GM23248 (cell line): ENCODE measurements around the gene HIBADH. TPM values are rescaled to one million over a fixed set of nuclear protein-coding genes. Genes with fewer than 3 reads are reported as not detected.

Experiments
- DNase-seq: peaks from one replicate; pipeline ENCODE4 v3.0.0-alpha.2; 2015
- H2AFZ ChIP-seq: fragments of 200-600 bp; sonication (generic); 2 replicates; pipeline ENCODE4 v1.6.1; 2016; ENCODE audit warnings: antibody characterized with exemption
- H3F3A ChIP-seq: fragments of 200-600 bp; sonication (generic); 2 replicates; pipeline ENCODE4 v1.6.1; 2016; ENCODE audit warnings: mild to moderate bottlenecking, antibody characterized with exemption, mixed run types; ENCODE audit not compliant: insufficient read depth
- H3K27ac ChIP-seq: fragments of 200-600 bp; sonication (generic); 2 replicates; pipeline ENCODE4 v1.5.1; 2016; ENCODE audit warnings: mild to moderate bottlenecking
- H3K27me3 ChIP-seq: fragments of 200-600 bp; sonication (generic); replicated peaks from 2 replicates; pipeline ENCODE4 v1.6.1; 2016; ENCODE audit warnings: mild to moderate bottlenecking; ENCODE audit not compliant: insufficient read depth
- H3K36me3 ChIP-seq: fragments of 200-600 bp; sonication (generic); 2 replicates; pipeline ENCODE4 v1.6.1; 2016; ENCODE audit warnings: low read depth, mild to moderate bottlenecking
- H3K4me1 ChIP-seq: fragments of 200-600 bp; sonication (generic); 2 replicates; pipeline ENCODE4 v1.6.1; 2016; ENCODE audit warnings: mild to moderate bottlenecking; ENCODE audit not compliant: insufficient read depth
- H3K4me2 ChIP-seq: fragments of 200-600 bp; sonication (generic); one replicate; pipeline ENCODE4 v1.6.1; 2016; ENCODE audit warnings: mild to moderate bottlenecking; ENCODE audit not compliant: unreplicated experiment
- H3K4me3 ChIP-seq: fragments of 200-600 bp; sonication (generic); 2 replicates; pipeline ENCODE4 v1.5.1; 2016; ENCODE audit warnings: mild to moderate bottlenecking
- H3K79me2 ChIP-seq: fragments of 200-600 bp; sonication (generic); 2 replicates; pipeline ENCODE4 v1.6.1; 2016; ENCODE audit warnings: mild to moderate bottlenecking; ENCODE audit not compliant: insufficient read depth
- H3K9ac ChIP-seq: fragments of 200-600 bp; sonication (generic); 2 replicates; pipeline ENCODE4 v1.6.1; 2016; ENCODE audit warnings: mild to moderate bottlenecking
- H3K9me2 ChIP-seq: fragments of 200-600 bp; sonication (generic); 2 replicates; pipeline ENCODE4 v1.6.1; 2016; ENCODE audit warnings: mixed run types, mild to moderate bottlenecking, moderate library complexity; ENCODE audit not compliant: insufficient read depth
- H3K9me3 ChIP-seq: fragments of 200-600 bp; sonication (generic); one replicate; pipeline ENCODE4 v1.6.1; 2017; ENCODE audit warnings: low read depth
- H4K20me1 ChIP-seq: fragments of 200-600 bp; sonication (generic); 2 replicates; pipeline ENCODE4 v1.6.0; 2016; ENCODE audit not compliant: insufficient read depth
- EZH2 ChIP-seq: fragments of 200-600 bp; sonication (generic); IDR thresholded peaks from 2 replicates; pipeline ENCODE4 v1.6.1; 2018; ENCODE audit warnings: antibody characterized with exemption, mild to moderate bottlenecking; ENCODE audit not compliant: insufficient read depth, poor library complexity, severe bottlenecking
- EZH2phosphoT487 ChIP-seq: fragments of 200-600 bp; sonication (generic); IDR thresholded peaks from 2 replicates; pipeline ENCODE4 v1.6.1; 2018; ENCODE audit warnings: antibody characterized with exemption, moderate library complexity, mild to moderate bottlenecking, low read depth; ENCODE audit not compliant: insufficient read depth
- WGBS, 2 experiments: methylation state at CpG; one replicate each; pipeline ENCODE4 v1.1.6; 2015 to 2017; ENCODE audit warnings: low lambda C conversion rate in 2 of 2, low coverage in 1 of 2; ENCODE audit errors: missing lambda C conversion rate in 2 of 2; 5-methylcytosine and 5-hydroxymethylcytosine counted together
- in situ Hi-C: fragments of 300-500 bp; cut with MboI; formaldehyde crosslinking; loops from 2 replicates; pipeline ENCODE4 v1.15.0; 2020
- polyA plus RNA-seq: library from polyadenylated mRNA; unstranded; fragments of >200 nt; fragmentation: Nextera tagmentation; extraction: Ambion mirVana; gene quantifications from 2 replicates; pipeline ENCODE4 v1.2.1, GENCODE V29; 2016
- total RNA-seq: library from RNA; depleted of rRNA; stranded (reverse); fragments of >200 nt; shearing (Covaris generic); gene quantifications from 2 replicates; pipeline ENCODE4 v1.2.3, GENCODE V29; 2014

HIBADH gene
- total and polyA plus RNA-seq, 2 experiments from 2014 or later: 70.1 to 87.0 TPM

- no peaks in the 10 kb centered on the region for H3K27me3 ChIP-seq
- H4K20me1 ChIP-seq: no peaks in the 10 kb centered on the region
- H3K36me3 ChIP-seq: peaks cover 12% of the 10 kb centered on the region; the same call in 1 of the 2 replicates
- in situ Hi-C loops: no loop called here
- no peak overlapping the region for H3K9ac ChIP-seq
- no peak for TF ChIP-seq EZH2phosphoT487
- TF ChIP-seq EZH2: no peak
- H3K4me1 ChIP-seq: no peaks in the 10 kb centered on the region
- H3F3A ChIP-seq: no peaks in the 10 kb centered on the region
- H2AFZ ChIP-seq: no peak overlapping the region
- no peaks in the 10 kb centered on the region for H3K9me3 ChIP-seq
- DNase-seq: no peak
- peaks cover 10% of the 10 kb centered on the region; the same call in 1 of the 2 replicates for H3K79me2 ChIP-seq
- no peak overlapping the region for H3K4me2 ChIP-seq
- H3K4me3 ChIP-seq: no peak overlapping the region
- no peak overlapping the region for H3K27ac ChIP-seq
- whole genome bisulfite sequencing, 2 experiments: 38 to 49% methylated on average over 1 of the region's 1 CpG
- no peaks in the 10 kb centered on the region for H3K9me2 ChIP-seq
Measured at GRCh38 chr7:27619492-27619891, 43.2 kb downstream of the HIBADH start.

- no peaks in the 10 kb centered on the region for H3K4me1 ChIP-seq
- in situ Hi-C loops: no loop called here
- no peaks in the 10 kb centered on the region for H3F3A ChIP-seq
- H3K4me2 ChIP-seq: no peak overlapping the region
- no peak overlapping the region for H3K27ac ChIP-seq
- no peak for DNase-seq
- H3K9me2 ChIP-seq: no peaks in the 10 kb centered on the region
- no peak overlapping the region for H2AFZ ChIP-seq
- no peaks in the 10 kb centered on the region for H3K27me3 ChIP-seq
- no peaks in the 10 kb centered on the region for H4K20me1 ChIP-seq
- TF ChIP-seq EZH2: no peak
- TF ChIP-seq EZH2phosphoT487: no peak
- no peak overlapping the region for H3K9ac ChIP-seq
- 88 to 97% methylated on average over 9 of the region's 9 CpGs for WGBS, 2 experiments
- H3K9me3 ChIP-seq: no peaks in the 10 kb centered on the region
- H3K4me3 ChIP-seq: no peak overlapping the region
- H3K36me3 ChIP-seq: peaks cover 12% of the 10 kb centered on the region; the same call in 1 of the 2 replicates
- peaks cover 10% of the 10 kb centered on the region; the same call in 1 of the 2 replicates for H3K79me2 ChIP-seq
Measured at GRCh38 chr7:27617651-27618381, 44.9 kb downstream of the HIBADH start.

GRCh38 chr7:27616914-27617548 lies 45.7 kb downstream of the HIBADH start:
- TF ChIP-seq EZH2 (no peak), EZH2phosphoT487 (no peak)
- in situ Hi-C loops: no loop called here
- DNase-seq: no peak
- Histone ChIP-seq H3K4me3 (no peak overlapping the region), H3K4me2 (no peak overlapping the region), H3K27me3 (no peaks in the 10 kb centered on the region), H3K79me2 (peaks cover 10% of the 10 kb centered on the region; the same call in 1 of the 2 replicates), H3K9me3 (no peaks in the 10 kb centered on the region), H3K4me1 (no peaks in the 10 kb centered on the region), H4K20me1 (no peaks in the 10 kb centered on the region), H3K9ac (no peak overlapping the region), H3K36me3 (peaks cover 12% of the 10 kb centered on the region; the same call in 1 of the 2 replicates), H3K27ac (no peak overlapping the region), H3F3A (peaks cover under 1% of the 10 kb centered on the region; the same call in 1 of the 2 replicates), H2AFZ (no peak overlapping the region), H3K9me2 (no peaks in the 10 kb centered on the region)
- 84 to 89% methylated on average over 3 of the region's 3 CpGs for WGBS, 2 experiments

- Histone ChIP-seq H3K9me3 (no peaks in the 10 kb centered on the region), H3K4me1 (peaks cover 8% of the 10 kb centered on the region; the same call in 1 of the 2 replicates), H3K9ac (no peak overlapping the region), H3K4me3 (no peak overlapping the region), H3K4me2 (no peak overlapping the region), H4K20me1 (no peaks in the 10 kb centered on the region), H3K9me2 (no peaks in the 10 kb centered on the region), H3K79me2 (peaks cover 10% of the 10 kb centered on the region; the same call in 1 of the 2 replicates), H3F3A (peaks cover 8% of the 10 kb centered on the region), H3K27me3 (no peaks in the 10 kb centered on the region), H3K36me3 (peaks cover 11% of the 10 kb centered on the region; the same call in 1 of the 2 replicates), H3K27ac (no peak overlapping the region), H2AFZ (no peak overlapping the region)
- in situ Hi-C loops: no loop called here
- TF ChIP-seq EZH2 (no peak), EZH2phosphoT487 (no peak)
- DNase-seq: no peak
- WGBS, 2 experiments: 95 to 100% methylated on average over 2 of the region's 2 CpGs
Measured at GRCh38 chr7:27616186-27616491, 46.5 kb downstream of the HIBADH start.
